ENCODE results near the gene KRTAP10-5. TPM values are rescaled to one million over a fixed set of nuclear protein-coding genes. Genes with fewer than 3 reads are reported as not detected.

The KRTAP10-5 gene
- polyA plus RNA-seq, 1 experiment: not detected

GRCh38 chr21:44533121-44533890 is 47.1 kb downstream of the KRTAP10-5 start:
- H3K27me3 ChIP-seq (ENCODE audit: control insufficient read depth, insufficient read depth, low read length): no peaks in the 10 kb centered on the region
- DNase-seq (ENCODE audit: low read depth, low spot score): no peak
- no peak for TF ChIP-seq CTCF (IDR thresholded peaks at IDR 0.05; ENCODE audit: low read depth, low read length)
- ChIA-PET POLR2A (no interaction called here), CTCF (no interaction called here)
- H3K27ac ChIP-seq (ENCODE audit: low read depth, low read length): no peak overlapping the region
- H3K4me3 ChIP-seq (ENCODE audit: low read depth, low read length): no peak overlapping the region
- peaks cover 59% of the 10 kb centered on the region for H3K9me3 ChIP-seq (ENCODE audit: control insufficient read depth, insufficient read depth, low read length)

- no peak for DNase-seq (ENCODE audit: low read depth, low spot score)
- no peak overlapping the region for H3K27ac ChIP-seq (ENCODE audit: low read depth, low read length)
- CTCF ChIA-PET: interaction anchor here (0.5 kb wide), 1 partner anchor 194 kb away, joined by 5 read pairs; the partner anchor contains the start of gene CFAP410
- no peak overlapping the region for H3K4me3 ChIP-seq (ENCODE audit: low read depth, low read length)
- no peaks in the 10 kb centered on the region for H3K27me3 ChIP-seq (ENCODE audit: control insufficient read depth, insufficient read depth, low read length)
- peaks cover 59% of the 10 kb centered on the region for H3K9me3 ChIP-seq (ENCODE audit: control insufficient read depth, insufficient read depth, low read length)
- POLR2A ChIA-PET: no interaction called here
- no peak for TF ChIP-seq CTCF (IDR thresholded peaks at IDR 0.05; ENCODE audit: low read depth, low read length)
Observed at GRCh38 chr21:44532712-44533111, 47.7 kb downstream of the KRTAP10-5 start.

GRCh38 chr21:44531606-44532564 is 48.5 kb downstream of the KRTAP10-5 start:
- no peaks in the 10 kb centered on the region for H3K27me3 ChIP-seq (ENCODE audit: control insufficient read depth, insufficient read depth, low read length)
- DNase-seq (ENCODE audit: low read depth, low spot score): no peak
- no peak overlapping the region for H3K4me3 ChIP-seq (ENCODE audit: low read depth, low read length)
- H3K27ac ChIP-seq (ENCODE audit: low read depth, low read length): no peak overlapping the region
- no peak for TF ChIP-seq CTCF (IDR thresholded peaks at IDR 0.05; ENCODE audit: low read depth, low read length)
- H3K9me3 ChIP-seq (ENCODE audit: control insufficient read depth, insufficient read depth, low read length): peaks cover 66% of the 10 kb centered on the region
- ChIA-PET POLR2A (no interaction called here), CTCF (interaction anchor here (0.5 kb wide), 1 partner anchor 193 kb away, joined by 5 read pairs; the partner anchor contains the start of gene CFAP410)

- ChIA-PET POLR2A (no interaction called here), CTCF (no interaction called here)
- H3K27ac ChIP-seq (ENCODE audit: low read depth, low read length): no peak overlapping the region
- no peaks in the 10 kb centered on the region for H3K27me3 ChIP-seq (ENCODE audit: control insufficient read depth, insufficient read depth, low read length)
- no peak for TF ChIP-seq CTCF (IDR thresholded peaks at IDR 0.05; ENCODE audit: low read depth, low read length)
- H3K9me3 ChIP-seq (ENCODE audit: control insufficient read depth, insufficient read depth, low read length): peaks cover 72% of the 10 kb centered on the region
- DNase-seq (ENCODE audit: low read depth, low spot score): no peak
- no peak overlapping the region for H3K4me3 ChIP-seq (ENCODE audit: low read depth, low read length)
Observed at GRCh38 chr21:44530903-44531605, 49.4 kb downstream of the KRTAP10-5 start.

All from AG04450 (cell line).